HL-60 (cell line): Measurements from ENCODE around the gene NACC2.

Experiments used
- DNase-seq, 2 experiments: peaks; one replicate each; pipeline ENCODE4 v3.0.0-alpha.2; 2010 to 2020; ENCODE audit warnings: low read depth in 1 of 2, low spot score in 1 of 2
- H3K27ac ChIP-seq: fragments of 250-450 bp; sonication (Bioruptor Pico); replicated peaks from 2 replicates; pipeline ENCODE4 v1.5.1; 2020; ENCODE audit warnings: mild to moderate bottlenecking, moderate library complexity
- H3K27me3 ChIP-seq: fragments of 250-450 bp; sonication (Bioruptor Pico); 2 replicates; pipeline ENCODE4 v1.5.1; 2021; ENCODE audit warnings: mild to moderate bottlenecking, moderate library complexity; ENCODE audit not compliant: insufficient read depth, poor library complexity, severe bottlenecking
- H3K4me3 ChIP-seq: replicated peaks from 2 replicates; pipeline ENCODE4 v1.5.1; 2011; ENCODE audit warnings: mild to moderate bottlenecking, control low read depth, low read length; ENCODE audit not compliant: insufficient read depth
- CTCF ChIP-seq: IDR thresholded peaks from one replicate; pipeline ENCODE4 v1.5.1; 2011; ENCODE audit warnings: low read length, control low read depth, inconsistent platforms; ENCODE audit not compliant: insufficient read depth
- GABPA ChIP-seq: IDR thresholded peaks from 2 replicates; pipeline ENCODE4 v1.6.1; 2012; ENCODE audit warnings: low read depth
- POLR2AphosphoS5 ChIP-seq: IDR thresholded peaks from 2 replicates; pipeline ENCODE4 v1.6.1; 2012; ENCODE audit warnings: low read depth
- REST ChIP-seq: IDR thresholded peaks from 2 replicates; pipeline ENCODE4 v1.6.1; 2012; ENCODE audit warnings: low read depth; ENCODE audit not compliant: insufficient replicate concordance
- SPI1 ChIP-seq: IDR thresholded peaks from 2 replicates; pipeline ENCODE4 v1.6.1; 2012; ENCODE audit warnings: low read depth, mild to moderate bottlenecking, borderline replicate concordance

Gene NACC2

GRCh38 chr9:136009516-136009915 is 85.6 kb downstream of the NACC2 start:
- no peak for TF ChIP-seq GABPA
- no peak for TF ChIP-seq SPI1
- TF ChIP-seq POLR2AphosphoS5: no peak
- Histone ChIP-seq H3K27me3 (no peaks in the 10 kb centered on the region), H3K27ac (no peak overlapping the region), H3K4me3 (no peak overlapping the region)
- DNase-seq: no peak

- no peaks in the 10 kb centered on the region for H3K27me3 ChIP-seq
- DNase-seq: no peak
- no peak for TF ChIP-seq GABPA
- TF ChIP-seq CTCF: no peak
- no peak for TF ChIP-seq SPI1
- no peak for TF ChIP-seq REST
- no peak for TF ChIP-seq POLR2AphosphoS5
- H3K27ac ChIP-seq: no peak overlapping the region
- no peak overlapping the region for H3K4me3 ChIP-seq
These were observed 86.4 kb downstream of the NACC2 start for GRCh38 chr9:136008693-136008997.

- Histone ChIP-seq H3K27me3 (no peaks in the 10 kb centered on the region), H3K4me3 (no peak overlapping the region), H3K27ac (no peak overlapping the region)
- DNase-seq: no peak
- TF ChIP-seq GABPA (no peak), POLR2AphosphoS5 (no peak)
These were observed 87.0 kb downstream of the NACC2 start for GRCh38 chr9:136007934-136008692.

GRCh38 chr9:136007276-136007933 is 87.7 kb downstream of the NACC2 start:
- Histone ChIP-seq H3K4me3 (no peak overlapping the region), H3K27me3 (no peaks in the 10 kb centered on the region), H3K27ac (no peak overlapping the region)
- no peak for TF ChIP-seq POLR2AphosphoS5
- no peak for TF ChIP-seq CTCF
- no peak for TF ChIP-seq REST
- no peak for TF ChIP-seq GABPA
- no peak for TF ChIP-seq SPI1
- no peak for DNase-seq
